ENCODE data around the gene SEC14L3.

DNA sequence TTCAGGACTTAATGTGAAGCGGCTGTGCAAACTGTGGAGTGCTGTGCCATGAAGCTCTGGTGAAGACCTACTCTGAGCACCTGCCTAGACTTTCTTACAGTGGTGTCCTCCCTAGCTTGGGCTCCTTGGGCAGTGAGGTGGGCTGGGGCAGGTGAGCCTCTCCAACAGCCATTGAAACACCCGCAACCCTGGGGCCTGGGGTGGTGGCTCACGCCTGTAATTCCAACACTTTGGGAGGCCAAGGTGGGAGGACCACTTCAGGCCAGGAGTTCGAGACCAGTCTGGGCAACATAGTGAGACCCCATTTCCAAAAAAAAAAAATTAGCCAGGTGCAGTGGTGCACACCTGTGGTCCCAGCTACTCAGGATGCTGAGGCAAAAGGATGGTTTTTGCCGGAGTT lies 14.3 kb upstream of the SEC14L3 start:
- no peak for TF ChIP-seq EZH2 (IDR thresholded peaks at IDR 0.05; ENCODE audit: insufficient read depth, poor library complexity, severe bottlenecking)
- TF ChIP-seq EZH2phosphoT487 (IDR thresholded peaks at IDR 0.05; ENCODE audit: insufficient read depth, low read depth): no peak

Measured in GM23248 (cell line).